RWPE2 (cell line): ENCODE results near the gene PSD2.
A peak's percentile ranks its signal among the peaks of the same experiment; 100 is the strongest.

Experiments
- ATAC-seq: fragments of 200-7000 bp; cut with Tn5 transposase; 3 replicates; pipeline ENCODE4 v1.9.1; 2021; ENCODE audit warnings: low read depth
- DNase-seq: peaks from one replicate; pipeline ENCODE4 v3.0.0-alpha.2; 2020; ENCODE audit warnings: low spot score
- H3K27ac ChIP-seq: fragments of 450-650 bp; 2 replicates; pipeline ENCODE4 v1.5.1; 2017; ENCODE audit warnings: mild to moderate bottlenecking; ENCODE audit not compliant: poor library complexity, severe bottlenecking
- H3K27me3 ChIP-seq: fragments of 250-450 bp; sonication (Bioruptor Pico); 2 replicates; pipeline ENCODE4 v1.5.1; 2021; ENCODE audit warnings: mild to moderate bottlenecking, moderate library complexity; ENCODE audit not compliant: insufficient read depth, poor library complexity, severe bottlenecking
- H3K36me3 ChIP-seq: fragments of 250-450 bp; sonication (Bioruptor Pico); 2 replicates; pipeline ENCODE4 v1.5.1; 2020; ENCODE audit warnings: low read depth, mild to moderate bottlenecking, moderate library complexity
- H3K4me1 ChIP-seq: fragments of 250-450 bp; sonication (Bioruptor Pico); 2 replicates; pipeline ENCODE4 v1.5.1; 2021; ENCODE audit warnings: mild to moderate bottlenecking, moderate library complexity; ENCODE audit not compliant: insufficient read depth, poor library complexity, severe bottlenecking
- H3K4me3 ChIP-seq: fragments of 250-450 bp; sonication (Bioruptor Pico); 2 replicates; pipeline ENCODE4 v1.5.1; 2021; ENCODE audit warnings: mild to moderate bottlenecking, moderate library complexity; ENCODE audit not compliant: severe bottlenecking
- H3K9me3 ChIP-seq: fragments of 250-450 bp; sonication (Bioruptor Pico); 2 replicates; pipeline ENCODE4 v1.5.1; 2021; ENCODE audit warnings: mild to moderate bottlenecking, moderate library complexity; ENCODE audit not compliant: severe bottlenecking
- TF ChIP-seq, protein P1 (sequence below): fragments of 450-650 bp; IDR thresholded peaks from one replicate; pipeline ENCODE4 v1.5.1; 2017; ENCODE audit warnings: mild to moderate bottlenecking, moderate library complexity; ENCODE audit not compliant: poor library complexity, severe bottlenecking

PSD2 gene

DNA sequence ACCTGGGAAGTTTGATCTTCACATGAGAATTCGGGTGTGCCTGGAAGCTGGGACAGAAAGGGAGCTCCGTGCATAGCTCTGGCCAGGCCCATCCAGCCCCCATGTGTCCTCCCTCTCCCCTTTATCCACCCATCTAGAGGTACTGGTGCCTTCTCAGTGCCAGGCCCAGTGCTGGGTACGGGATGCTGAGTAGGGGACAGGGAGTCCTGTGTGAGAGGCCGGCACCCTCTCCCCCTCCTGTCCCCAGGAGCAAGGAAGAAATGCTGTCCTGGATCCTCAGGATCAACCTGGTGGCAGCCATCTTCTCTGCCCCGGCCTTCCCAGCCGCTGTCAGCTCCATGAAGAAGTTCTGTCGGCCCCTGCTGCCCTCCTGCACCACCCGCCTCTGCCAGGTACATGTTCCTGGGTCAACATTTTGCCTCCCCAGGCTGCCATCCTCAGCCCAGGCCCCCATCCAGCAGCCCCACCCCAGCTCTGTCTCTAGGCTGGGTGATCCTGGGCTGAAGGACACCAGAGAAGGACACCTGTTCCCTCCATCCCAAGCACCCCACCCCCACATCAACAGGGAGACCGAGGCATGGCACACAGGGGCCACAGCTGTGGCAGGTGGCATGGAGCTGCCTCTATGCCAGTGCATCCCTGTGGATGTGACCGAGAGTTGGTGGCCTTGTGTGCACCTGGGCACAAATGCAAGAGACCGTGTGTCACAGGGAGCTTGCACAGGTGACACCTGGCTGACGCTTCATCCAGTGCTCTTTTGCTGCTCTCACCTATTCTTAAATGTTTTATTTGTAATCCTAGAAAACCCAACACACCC, 43.0 kb downstream of the PSD2 start:
- no peaks in the 10 kb centered on the region for H3K27me3 ChIP-seq
- no peaks in the 10 kb centered on the region for H3K4me1 ChIP-seq
- H3K36me3 ChIP-seq, result no peaks in the 10 kb centered on the region
- peak; percentile 59 for DNase-seq
- ATAC-seq, result no peak
- no peak overlapping the region for H3K4me3 ChIP-seq
- H3K27ac ChIP-seq, result no peak overlapping the region
- no peaks in the 10 kb centered on the region for H3K9me3 ChIP-seq
- TF ChIP-seq, protein P1, sequence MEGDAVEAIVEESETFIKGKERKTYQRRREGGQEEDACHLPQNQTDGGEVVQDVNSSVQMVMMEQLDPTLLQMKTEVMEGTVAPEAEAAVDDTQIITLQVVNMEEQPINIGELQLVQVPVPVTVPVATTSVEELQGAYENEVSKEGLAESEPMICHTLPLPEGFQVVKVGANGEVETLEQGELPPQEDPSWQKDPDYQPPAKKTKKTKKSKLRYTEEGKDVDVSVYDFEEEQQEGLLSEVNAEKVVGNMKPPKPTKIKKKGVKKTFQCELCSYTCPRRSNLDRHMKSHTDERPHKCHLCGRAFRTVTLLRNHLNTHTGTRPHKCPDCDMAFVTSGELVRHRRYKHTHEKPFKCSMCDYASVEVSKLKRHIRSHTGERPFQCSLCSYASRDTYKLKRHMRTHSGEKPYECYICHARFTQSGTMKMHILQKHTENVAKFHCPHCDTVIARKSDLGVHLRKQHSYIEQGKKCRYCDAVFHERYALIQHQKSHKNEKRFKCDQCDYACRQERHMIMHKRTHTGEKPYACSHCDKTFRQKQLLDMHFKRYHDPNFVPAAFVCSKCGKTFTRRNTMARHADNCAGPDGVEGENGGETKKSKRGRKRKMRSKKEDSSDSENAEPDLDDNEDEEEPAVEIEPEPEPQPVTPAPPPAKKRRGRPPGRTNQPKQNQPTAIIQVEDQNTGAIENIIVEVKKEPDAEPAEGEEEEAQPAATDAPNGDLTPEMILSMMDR, result no peak

DNA sequence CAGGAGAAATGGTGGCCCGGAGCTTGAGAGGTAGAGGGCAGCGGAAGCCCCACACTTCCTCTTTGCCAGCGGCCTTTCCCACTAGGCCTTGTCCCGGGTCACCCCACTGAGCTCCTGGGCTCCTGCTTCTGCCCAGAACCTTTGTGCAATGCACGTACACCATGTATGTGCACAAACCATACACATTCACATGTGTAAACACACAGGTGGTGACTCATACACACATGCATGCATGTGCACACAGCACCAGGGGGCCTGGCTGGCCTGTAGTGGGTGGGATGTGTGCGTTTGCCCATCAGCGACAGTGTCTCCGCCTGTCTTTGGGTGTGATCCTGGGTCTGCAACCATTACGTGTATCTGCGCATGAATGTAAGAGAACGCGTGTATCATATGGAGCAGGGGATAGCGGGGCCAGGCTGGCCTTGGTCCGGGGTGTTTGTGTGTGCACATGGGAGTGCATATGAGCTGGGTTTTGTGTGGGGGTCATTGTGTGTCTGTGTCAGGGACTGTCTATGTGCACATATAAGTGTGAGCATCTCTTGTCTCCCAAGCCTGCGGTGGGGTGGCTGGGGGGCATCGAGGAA, 43.7 kb downstream of the PSD2 start:
- H3K9me3 ChIP-seq, result no peaks in the 10 kb centered on the region
- TF ChIP-seq, protein P1, result no peak
- H3K27ac ChIP-seq, result no peak overlapping the region
- H3K36me3 ChIP-seq, result no peaks in the 10 kb centered on the region
- H3K4me3 ChIP-seq, result no peak overlapping the region
- DNase-seq (peak; percentile 45), ATAC-seq (no peak; the same call in 2 of the 3 replicates)
- no peaks in the 10 kb centered on the region for H3K27me3 ChIP-seq
- H3K4me1 ChIP-seq, result no peaks in the 10 kb centered on the region

DNA sequence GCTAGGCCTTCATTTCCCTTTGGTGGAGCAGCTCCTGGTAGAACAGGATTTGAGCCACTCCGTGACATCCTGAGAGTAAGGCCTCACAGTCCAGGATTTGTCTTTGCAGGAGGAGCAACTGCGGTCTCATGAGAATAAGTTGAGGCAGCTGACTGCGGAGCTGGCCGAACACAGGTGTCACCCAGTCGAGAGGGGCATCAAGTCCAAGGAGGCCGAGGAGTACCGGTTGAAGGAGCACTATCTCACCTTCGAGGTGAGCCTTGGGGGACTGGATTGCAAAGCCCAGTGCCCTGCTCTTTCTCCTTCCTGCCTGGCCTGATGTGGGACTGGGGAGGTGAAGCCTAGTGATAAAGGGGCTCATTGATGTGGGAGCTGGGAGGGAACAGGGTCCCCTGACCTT, 44.3 kb downstream of the PSD2 start:
- H3K27ac ChIP-seq, result no peak overlapping the region
- peak; percentile 60 for DNase-seq
- no peaks in the 10 kb centered on the region for H3K4me1 ChIP-seq
- TF ChIP-seq, protein P1, result no peak
- H3K36me3 ChIP-seq, result no peaks in the 10 kb centered on the region
- no peak overlapping the region for H3K4me3 ChIP-seq
- ATAC-seq, result no peak
- no peaks in the 10 kb centered on the region for H3K9me3 ChIP-seq
- H3K27me3 ChIP-seq, result no peaks in the 10 kb centered on the region

DNA sequence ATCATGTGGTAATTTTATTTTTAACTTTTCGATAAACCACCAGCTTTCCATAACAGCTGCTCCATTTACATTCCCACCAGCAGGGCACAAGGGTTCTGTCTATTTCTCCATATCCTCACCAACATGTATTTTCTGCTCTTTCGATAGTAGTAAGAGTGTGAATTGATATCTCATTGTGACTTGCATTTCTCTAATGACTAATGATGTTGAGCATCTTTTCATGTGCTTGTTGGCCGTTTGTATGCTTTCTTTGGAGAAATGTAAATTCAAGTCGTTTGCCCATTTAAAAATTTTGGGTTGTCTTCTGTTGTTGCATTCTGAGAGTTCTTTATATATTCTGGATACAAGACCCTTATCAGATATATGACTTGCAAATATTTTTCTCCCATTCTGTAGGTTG, 45.9 kb downstream of the PSD2 start:
- Histone ChIP-seq H3K27me3 (no peaks in the 10 kb centered on the region), H3K36me3 (no peaks in the 10 kb centered on the region), H3K9me3 (no peaks in the 10 kb centered on the region), H3K4me3 (no peak overlapping the region), H3K4me1 (no peaks in the 10 kb centered on the region), H3K27ac (no peak overlapping the region)
- ATAC-seq (no peak), DNase-seq (no peak)
- TF ChIP-seq, protein P1, result no peak

DNA sequence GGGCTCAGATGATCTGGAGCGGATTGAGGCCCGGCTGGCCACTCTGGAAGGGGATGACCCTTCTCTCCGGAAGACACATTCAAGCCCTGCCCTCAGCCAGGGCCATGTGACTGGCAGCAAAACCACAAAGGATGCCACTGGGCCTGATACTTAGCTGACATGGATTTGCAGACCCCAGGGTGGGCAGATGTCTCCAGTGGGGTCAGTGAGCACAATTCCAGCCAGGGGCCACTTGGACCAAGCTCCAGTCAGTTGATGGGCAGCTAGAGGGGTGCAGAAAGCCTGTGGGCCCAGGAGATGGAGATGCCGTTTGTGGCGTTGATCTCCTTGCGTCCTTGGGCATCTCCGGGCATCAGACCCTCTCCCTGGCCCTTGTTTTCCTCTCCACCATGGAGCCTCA, 46.7 kb downstream of the PSD2 start:
- Histone ChIP-seq H3K9me3 (no peaks in the 10 kb centered on the region), H3K4me3 (no peak overlapping the region), H3K27ac (no peak overlapping the region), H3K4me1 (no peaks in the 10 kb centered on the region), H3K36me3 (no peaks in the 10 kb centered on the region), H3K27me3 (no peaks in the 10 kb centered on the region)
- ATAC-seq (no peak), DNase-seq (peak; percentile 33)
- TF ChIP-seq, protein P1, result no peak
